ENCODE results near the gene NEUROD6. TPM values are rescaled to one million over a fixed set of nuclear protein-coding genes. Genes with fewer than 3 reads are reported as not detected.

Gene NEUROD6
- total RNA-seq, 1 donor from 2014 or later = not detected

DNA sequence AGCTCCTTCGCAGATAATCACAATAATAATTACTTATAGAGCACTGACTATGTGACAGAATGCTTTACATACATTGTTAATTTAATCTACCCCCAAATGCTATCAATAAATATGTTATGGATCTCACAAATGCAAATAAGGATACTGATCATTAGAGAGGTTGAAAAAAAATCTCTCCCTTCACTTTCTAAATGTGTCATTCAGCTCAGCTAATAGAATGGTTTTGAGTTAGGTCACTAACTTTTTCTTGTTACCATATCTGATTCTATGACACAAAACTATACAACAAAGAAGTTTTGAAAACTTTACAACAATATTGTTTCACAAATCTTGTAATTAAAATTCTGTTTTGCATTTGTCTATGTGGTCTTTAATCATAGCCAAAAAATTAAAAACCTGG is 17.4 kb downstream of the NEUROD6 start:
- Histone ChIP-seq H3K4me3 (no peak overlapping the region), H3K4me1 (no peaks in the 10 kb centered on the region), H3K27me3 (no peaks in the 10 kb centered on the region), H3K9me3 (no peaks in the 10 kb centered on the region), H3K27ac (no peak overlapping the region), H3K36me3 (no peaks in the 10 kb centered on the region)
- intact Hi-C loops (cut with DNase I) = no loop called here
- TF ChIP-seq POLR2A (IDR thresholded peaks at IDR 0.05) (no peak), POLR2AphosphoS5 (IDR thresholded peaks at IDR 0.05; ENCODE audit: insufficient read depth in 1 of 2, low read depth in 1 of 2) (no peak)
- DNase-seq (ENCODE audit: extremely low spot score in 2 of 2) = no peak

DNA sequence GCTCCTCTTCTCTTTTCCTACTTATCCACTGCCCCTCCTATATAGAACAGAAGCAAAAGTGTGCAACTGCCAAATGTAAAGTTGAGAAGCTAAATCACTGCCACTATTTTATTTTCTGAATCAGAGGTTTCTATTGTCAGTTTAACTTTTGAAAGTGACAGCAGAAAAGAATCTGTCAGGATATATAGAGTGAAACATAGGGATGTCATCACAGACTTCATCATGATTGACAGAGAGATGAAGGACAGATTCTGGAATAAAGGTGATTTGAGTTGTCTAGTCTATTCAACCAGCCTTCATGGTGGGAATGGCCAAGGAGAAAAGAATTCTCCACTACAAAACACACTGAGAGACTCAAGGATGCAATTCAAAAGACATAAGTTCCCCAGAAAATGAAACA is 19.9 kb downstream of the NEUROD6 start:
- no peak overlapping the region for H3K4me3 ChIP-seq
- intact Hi-C loops (cut with DNase I) = no loop called here
- H3K27ac ChIP-seq = no peak overlapping the region
- no peaks in the 10 kb centered on the region for H3K4me1 ChIP-seq
- TF ChIP-seq POLR2AphosphoS5 (IDR thresholded peaks at IDR 0.05; ENCODE audit: insufficient read depth in 1 of 2, low read depth in 1 of 2) = no peak
- TF ChIP-seq POLR2A (IDR thresholded peaks at IDR 0.05) = no peak
- TF ChIP-seq, protein P1, sequence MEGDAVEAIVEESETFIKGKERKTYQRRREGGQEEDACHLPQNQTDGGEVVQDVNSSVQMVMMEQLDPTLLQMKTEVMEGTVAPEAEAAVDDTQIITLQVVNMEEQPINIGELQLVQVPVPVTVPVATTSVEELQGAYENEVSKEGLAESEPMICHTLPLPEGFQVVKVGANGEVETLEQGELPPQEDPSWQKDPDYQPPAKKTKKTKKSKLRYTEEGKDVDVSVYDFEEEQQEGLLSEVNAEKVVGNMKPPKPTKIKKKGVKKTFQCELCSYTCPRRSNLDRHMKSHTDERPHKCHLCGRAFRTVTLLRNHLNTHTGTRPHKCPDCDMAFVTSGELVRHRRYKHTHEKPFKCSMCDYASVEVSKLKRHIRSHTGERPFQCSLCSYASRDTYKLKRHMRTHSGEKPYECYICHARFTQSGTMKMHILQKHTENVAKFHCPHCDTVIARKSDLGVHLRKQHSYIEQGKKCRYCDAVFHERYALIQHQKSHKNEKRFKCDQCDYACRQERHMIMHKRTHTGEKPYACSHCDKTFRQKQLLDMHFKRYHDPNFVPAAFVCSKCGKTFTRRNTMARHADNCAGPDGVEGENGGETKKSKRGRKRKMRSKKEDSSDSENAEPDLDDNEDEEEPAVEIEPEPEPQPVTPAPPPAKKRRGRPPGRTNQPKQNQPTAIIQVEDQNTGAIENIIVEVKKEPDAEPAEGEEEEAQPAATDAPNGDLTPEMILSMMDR (IDR thresholded peaks at IDR 0.05) = no peak
- DNase-seq (ENCODE audit: extremely low spot score in 2 of 2) = no peak
- H3K36me3 ChIP-seq = no peaks in the 10 kb centered on the region
- no peaks in the 10 kb centered on the region for H3K27me3 ChIP-seq
- H3K9me3 ChIP-seq = no peaks in the 10 kb centered on the region

DNA sequence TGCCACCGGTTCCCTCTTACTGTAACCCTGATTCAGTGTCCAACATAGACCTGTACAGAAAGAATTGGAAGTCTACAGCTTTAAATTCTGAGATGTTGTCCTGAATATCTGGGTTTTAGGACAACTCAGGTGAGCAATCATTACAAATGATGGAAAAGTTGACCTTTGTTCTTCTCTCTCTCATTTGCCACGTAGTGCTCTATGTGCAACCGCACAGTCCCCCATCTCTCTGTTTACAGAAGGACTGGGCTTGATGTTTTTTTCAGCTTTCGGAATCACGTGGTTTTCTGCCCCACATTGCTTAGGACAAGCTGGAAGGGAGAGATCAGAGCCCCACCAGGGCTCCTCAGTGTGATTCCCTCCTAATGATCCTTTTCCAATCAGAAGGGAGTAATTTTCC is 22.2 kb downstream of the NEUROD6 start:
- Histone ChIP-seq H3K27me3 (no peaks in the 10 kb centered on the region), H3K4me1 (no peaks in the 10 kb centered on the region), H3K36me3 (no peaks in the 10 kb centered on the region), H3K27ac (no peak overlapping the region), H3K9me3 (no peaks in the 10 kb centered on the region), H3K4me3 (no peak overlapping the region)
- TF ChIP-seq, protein P1 (IDR thresholded peaks at IDR 0.05) = no peak
- TF ChIP-seq POLR2A (IDR thresholded peaks at IDR 0.05) = no peak
- no peak for DNase-seq (ENCODE audit: extremely low spot score in 2 of 2)
- intact Hi-C loops (cut with DNase I) = no loop called here

DNA sequence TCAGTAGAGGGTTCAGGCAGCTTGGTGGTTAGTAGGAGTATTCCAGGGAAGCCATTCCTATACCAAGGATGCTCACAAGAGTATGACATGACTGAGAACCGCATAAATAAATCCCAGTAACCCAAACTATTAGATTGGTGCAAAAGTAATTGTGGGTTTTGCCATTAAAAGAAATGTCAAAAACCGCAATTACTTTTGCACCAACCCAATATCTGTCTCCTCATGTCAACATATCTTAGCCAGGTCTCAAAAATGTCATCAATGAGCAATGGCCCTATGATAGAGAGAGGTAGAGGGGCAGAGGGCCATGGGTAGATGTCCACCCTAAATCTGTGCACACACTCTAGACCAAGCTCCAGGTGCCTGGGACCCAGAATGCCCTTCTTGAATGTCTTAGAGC is 23.6 kb downstream of the NEUROD6 start:
- no peak for DNase-seq (ENCODE audit: extremely low spot score in 2 of 2)
- Histone ChIP-seq H3K4me1 (no peaks in the 10 kb centered on the region), H3K27ac (no peak overlapping the region), H3K9me3 (no peaks in the 10 kb centered on the region), H3K27me3 (no peaks in the 10 kb centered on the region), H3K36me3 (no peaks in the 10 kb centered on the region), H3K4me3 (no peak overlapping the region)
- TF ChIP-seq POLR2A (IDR thresholded peaks at IDR 0.05) = no peak
- TF ChIP-seq POLR2AphosphoS5 (IDR thresholded peaks at IDR 0.05; ENCODE audit: insufficient read depth in 1 of 2, low read depth in 1 of 2) = no peak
- TF ChIP-seq, protein P1 (IDR thresholded peaks at IDR 0.05) = no peak
- intact Hi-C loops (cut with DNase I) = no loop called here

DNA sequence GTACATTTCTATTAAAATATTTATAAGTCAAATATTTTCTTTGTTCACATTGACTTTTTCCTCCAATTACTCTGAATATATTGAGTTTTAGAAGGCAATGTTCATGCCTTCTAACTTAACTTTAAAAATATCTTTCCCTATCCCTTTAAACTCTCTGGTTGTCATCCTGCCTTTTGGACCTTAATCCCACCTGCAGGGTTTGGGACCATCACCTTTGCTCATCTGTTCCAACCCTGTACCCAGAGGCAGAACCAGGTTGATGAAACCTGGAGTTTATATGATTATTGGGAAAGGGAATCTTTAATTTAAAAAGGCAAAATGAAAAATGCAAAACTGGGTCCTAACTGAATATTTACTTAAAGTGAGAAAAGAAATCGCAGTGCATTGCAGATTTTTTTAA is 24.8 kb downstream of the NEUROD6 start:
- DNase-seq (ENCODE audit: extremely low spot score in 2 of 2) = no peak
- TF ChIP-seq POLR2A (IDR thresholded peaks at IDR 0.05) (no peak), POLR2AphosphoS5 (IDR thresholded peaks at IDR 0.05; ENCODE audit: insufficient read depth in 1 of 2, low read depth in 1 of 2) (no peak)
- TF ChIP-seq, protein P1 (IDR thresholded peaks at IDR 0.05) = no peak
- intact Hi-C loops (cut with DNase I) = no loop called here

DNA sequence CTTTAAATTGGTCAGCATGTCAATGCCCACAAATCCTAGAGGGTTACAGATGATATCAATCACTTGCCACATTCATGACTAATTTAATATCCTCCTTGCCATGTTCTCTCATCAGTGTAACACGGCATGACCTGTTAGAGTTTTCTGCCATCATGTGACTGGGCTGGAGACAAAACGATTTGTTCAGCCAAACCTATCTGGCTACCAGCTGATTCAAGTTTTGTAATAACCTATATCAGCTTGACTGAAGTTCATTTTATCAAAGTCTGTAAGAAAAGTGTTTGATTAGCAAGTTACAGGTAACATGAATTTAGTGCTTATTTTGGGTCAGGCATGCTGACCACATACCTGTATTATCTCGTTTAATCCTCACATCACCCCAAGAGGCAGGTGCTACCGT is 25.7 kb downstream of the NEUROD6 start:
- TF ChIP-seq POLR2AphosphoS5 (IDR thresholded peaks at IDR 0.05; ENCODE audit: insufficient read depth in 1 of 2, low read depth in 1 of 2) (no peak), POLR2A (IDR thresholded peaks at IDR 0.05) (no peak)
- TF ChIP-seq, protein P1 (IDR thresholded peaks at IDR 0.05) = no peak
- intact Hi-C loops (cut with DNase I) = no loop called here
- Histone ChIP-seq H3K27me3 (no peaks in the 10 kb centered on the region), H3K27ac (no peak overlapping the region), H3K4me3 (no peak overlapping the region), H3K36me3 (no peaks in the 10 kb centered on the region), H3K4me1 (no peaks in the 10 kb centered on the region), H3K9me3 (no peaks in the 10 kb centered on the region)
- DNase-seq (ENCODE audit: extremely low spot score in 2 of 2) = no peak

More for the DNA sequence above, 24.8 kb downstream of the NEUROD6 start:
- H3K27ac ChIP-seq = no peak overlapping the region
- H3K4me1 ChIP-seq = no peaks in the 10 kb centered on the region
- no peaks in the 10 kb centered on the region for H3K36me3 ChIP-seq
- no peaks in the 10 kb centered on the region for H3K27me3 ChIP-seq
- no peaks in the 10 kb centered on the region for H3K9me3 ChIP-seq
- no peak overlapping the region for H3K4me3 ChIP-seq

Measured in vagina (tissue), 2 donors.